K562 (cell line): ENCODE data around the gene BCL3. TPM values are rescaled to one million over a fixed set of nuclear protein-coding genes. Genes with fewer than 3 reads are reported as not detected.

Source experiments
- CAMTA2 ChIP-seq: fragments of 250-450 bp; sonication (Bioruptor Pico); conservative IDR thresholded peaks from 2 replicates; pipeline ENCODE4 v1.5.1; 2022
- CREB3 ChIP-seq: fragments of 450-650 bp; conservative IDR thresholded peaks from 2 replicates; pipeline ENCODE4 v1.6.1; 2016; ENCODE audit warnings: missing genetic modification characterization, low read depth, mild to moderate bottlenecking, missing compliant biosample characterization, moderate library complexity
- CTCF ChIP-seq, 3 experiments: IDR thresholded peaks in 2 of 3; conservative IDR thresholded peaks in 1 of 3; 2 replicates each; pipeline ENCODE4 v1.5.1; 2011 to 2012; ENCODE audit warnings: low read length in 3 of 3, mild to moderate bottlenecking in 3 of 3, control low read depth in 2 of 3, improper control_type of control experiment in 1 of 3, inconsistent platforms in 1 of 3, low read depth in 1 of 3, mixed read lengths in 1 of 3, moderate library complexity in 1 of 3; ENCODE audit not compliant: insufficient read depth in 2 of 3
- ELK1 ChIP-seq: sonication (generic); formaldehyde crosslinking; IDR thresholded peaks from 2 replicates; pipeline ENCODE4 v1.8.1; 2022; ENCODE audit warnings: missing genetic modification reagents
- ETV5 ChIP-seq: sonication (generic); formaldehyde crosslinking; IDR thresholded peaks from 2 replicates; pipeline ENCODE4 v1.4.0; 2020; ENCODE audit warnings: low read depth, mild to moderate bottlenecking, missing genetic modification reagents
- GABPB1 ChIP-seq: sonication (generic); formaldehyde crosslinking; IDR thresholded peaks from 2 replicates; pipeline ENCODE4 v1.8.0; 2022; ENCODE audit warnings: mild to moderate bottlenecking, missing genetic modification reagents
- HDAC3 ChIP-seq: fragments of 450-650 bp; IDR thresholded peaks from 2 replicates; pipeline ENCODE4 v1.6.1; 2018; ENCODE audit warnings: borderline replicate concordance, mild to moderate bottlenecking, moderate library complexity; ENCODE audit not compliant: partially characterized antibody
- HNRNPUL1 ChIP-seq: fragments of 200-400 bp; formaldehyde crosslinking; IDR thresholded peaks from 2 replicates; pipeline ENCODE4 v1.6.1; 2017; ENCODE audit warnings: low read length
- MAFK ChIP-seq: IDR thresholded peaks from 2 replicates; pipeline ENCODE4 v1.6.1; 2011; ENCODE audit warnings: low read length, improper control_type of control experiment
- NFATC3 ChIP-seq: fragments of 450-650 bp; IDR thresholded peaks from 2 replicates; pipeline ENCODE4 v1.6.1; 2017; ENCODE audit warnings: mild to moderate bottlenecking
- NR0B1 ChIP-seq: fragments of 450-650 bp; IDR thresholded peaks from one replicate; pipeline ENCODE4 v1.6.1; 2018; ENCODE audit warnings: mild to moderate bottlenecking, moderate library complexity; ENCODE audit not compliant: partially characterized antibody
- PCBP2 ChIP-seq: fragments of 200-400 bp; formaldehyde crosslinking; IDR thresholded peaks from 2 replicates; pipeline ENCODE4 v1.6.1; 2018; ENCODE audit warnings: low read length, low read depth, mild to moderate bottlenecking, moderate library complexity; ENCODE audit not compliant: poor library complexity, severe bottlenecking
- POLR3A ChIP-seq: IDR thresholded peaks from 2 replicates; pipeline ENCODE4 v1.6.1; 2011; ENCODE audit warnings: borderline replicate concordance, mild to moderate bottlenecking, moderate library complexity; ENCODE audit not compliant: insufficient read length, insufficient read depth; ENCODE audit errors: extremely low read depth
- SETDB1 ChIP-seq: IDR thresholded peaks from one replicate; pipeline ENCODE4 v1.6.1; 2012; ENCODE audit warnings: low read length, control low read depth, inconsistent platforms
- SIX5 ChIP-seq, 2 experiments: IDR thresholded peaks; 2 replicates each; pipeline ENCODE4 v1.6.1; 2011; ENCODE audit warnings: low read length in 2 of 2, borderline replicate concordance in 1 of 2, low read depth in 1 of 2, mild to moderate bottlenecking in 1 of 2, moderate library complexity in 1 of 2; ENCODE audit not compliant: insufficient read depth in 1 of 2
- SMARCB1 ChIP-seq: IDR thresholded peaks from 2 replicates; pipeline ENCODE4 v1.6.1; 2011; ENCODE audit warnings: improper control_type of control experiment, low read depth; ENCODE audit not compliant: insufficient read length
- TARDBP ChIP-seq: fragments of 450-650 bp; IDR thresholded peaks from 2 replicates; pipeline ENCODE4 v1.6.1; 2016
- THRA ChIP-seq: fragments of 450-650 bp; IDR thresholded peaks from 2 replicates; pipeline ENCODE4 v1.6.1; 2017; ENCODE audit warnings: mild to moderate bottlenecking, moderate library complexity
- ZNF165 ChIP-seq: fragments of 250-450 bp; sonication (Bioruptor Pico); IDR thresholded peaks from 2 replicates; pipeline ENCODE4 v1.4.0; 2020; ENCODE audit warnings: borderline replicate concordance
- ZNF274 ChIP-seq: IDR thresholded peaks from 2 replicates; pipeline ENCODE4 v1.6.1; 2011; ENCODE audit warnings: low read depth, mild to moderate bottlenecking, low read length, moderate library complexity, borderline replicate concordance
- ZNF699 ChIP-seq: fragments of 250-450 bp; sonication (Bioruptor Pico); IDR thresholded peaks from 2 replicates; pipeline ENCODE4 v1.8.0; 2021; ENCODE audit warnings: mild to moderate bottlenecking, moderate library complexity; ENCODE audit not compliant: insufficient replicate concordance
- ZNF76 ChIP-seq: fragments of 250-450 bp; sonication (Bioruptor Pico); IDR thresholded peaks from 2 replicates; pipeline ENCODE4 v1.4.0; 2020; ENCODE audit warnings: mild to moderate bottlenecking, moderate library complexity, borderline replicate concordance
- ZNF766 ChIP-seq: fragments of 200-800 bp; sonication (Bioruptor generic); conservative IDR thresholded peaks from 2 replicates; pipeline ENCODE4 v1.6.1; 2016; ENCODE audit warnings: missing genetic modification characterization, missing compliant biosample characterization
- polyA plus RNA-seq, 8 experiments: library from polyadenylated mRNA; depleted of rRNA in 4 of 8; stranded (reverse) in 5 of 8; unstranded in 3 of 8; fragments of >200 nt; fragmentation: Nextera tagmentation in 2 of 8; fragmentation: Illumina TruSeq in 1 of 8; extraction: Ambion mirVana in 2 of 8; extraction: Trizol in 1 of 8; gene quantifications; 2 replicates each; pipeline versions ENCODE4 v1.2.1 to v1.2.3, GENCODE V29; 2011 to 2014; ENCODE audit warnings: inconsistent platforms in 1 of 8, missing spikeins in 1 of 8
- total RNA-seq, 7 experiments: library from RNA; depleted of rRNA in 6 of 7; stranded (reverse); fragments of >200 nt in 6 of 7; fragmentation: Illumina TruSeq in 2 of 7; extraction: Trizol in 2 of 7; gene quantifications; 2 replicates each; pipeline versions ENCODE4 v1.2.1 to v1.2.3, GENCODE V29; 2011 to 2021; ENCODE audit warnings: low replicate concordance in 1 of 7

BCL3 gene
- total and polyA plus RNA-seq, 9 of the 15 experiments (the other 6 are each of a cell fraction or from before 2014, with no cell fraction given) = 0.03 to 2.4 (median 0.50) TPM; not detected in 1

GRCh38 chr19:44741841-44742329 is 6.6 kb upstream of the BCL3 start (continued):
- TF ChIP-seq HDAC3 = no peak
- no peak for TF ChIP-seq SMARCB1
- TF ChIP-seq MAFK = peak; percentile 63
- TF ChIP-seq CTCF (IDR thresholded peaks at IDR 0.05 in 2 of 3, conservative IDR thresholded peaks at IDR 0.05 in 1 of 3; ENCODE audit: insufficient read depth in 2 of 3, low read depth in 1 of 3, low read length in 3 of 3) = no peak
- no peak for TF ChIP-seq CAMTA2 (CRISPR knock-in tag)
- peak; percentile 77 for TF ChIP-seq CREB3 (tag)
- no peak for TF ChIP-seq NR0B1
- TF ChIP-seq ZNF766 = peak; percentile 77; the same call in 1 of the 2 replicates
- TF ChIP-seq GABPB1 (CRISPR knock-in tag) = no peak
- no peak for TF ChIP-seq SETDB1
- no peak for TF ChIP-seq ZNF274
- TF ChIP-seq ZNF76 (CRISPR knock-in tag) = no peak
- TF ChIP-seq ZNF699 = no peak
- no peak for TF ChIP-seq ETV5 (CRISPR knock-in tag)
- TF ChIP-seq HNRNPUL1 = no peak
- no peak for TF ChIP-seq THRA
- TF ChIP-seq ZNF165 (CRISPR knock-in tag) = no peak
- no peak for TF ChIP-seq SIX5 (IDR thresholded peaks at IDR 0.05; ENCODE audit: borderline replicate concordance in 1 of 2, insufficient read depth in 1 of 2, low read depth in 1 of 2, low read length in 2 of 2)
- no peak for TF ChIP-seq NFATC3
- no peak for TF ChIP-seq POLR3A
- no peak for TF ChIP-seq PCBP2
- TF ChIP-seq TARDBP = no peak
- TF ChIP-seq ELK1 (CRISPR knock-in tag) = no peak
